GM19023 (cell line): Measurements from ENCODE around the gene ARHGAP10.

ENCODE experiments used
- ATAC-seq: cut with Tn5 transposase; IDR thresholded peaks from one replicate; pipeline ENCODE4 v1.9.1; 2021; ENCODE audit warnings: mild to moderate bottlenecking, moderate library complexity; ENCODE audit not compliant: unreplicated experiment

Gene ARHGAP10, protein sequence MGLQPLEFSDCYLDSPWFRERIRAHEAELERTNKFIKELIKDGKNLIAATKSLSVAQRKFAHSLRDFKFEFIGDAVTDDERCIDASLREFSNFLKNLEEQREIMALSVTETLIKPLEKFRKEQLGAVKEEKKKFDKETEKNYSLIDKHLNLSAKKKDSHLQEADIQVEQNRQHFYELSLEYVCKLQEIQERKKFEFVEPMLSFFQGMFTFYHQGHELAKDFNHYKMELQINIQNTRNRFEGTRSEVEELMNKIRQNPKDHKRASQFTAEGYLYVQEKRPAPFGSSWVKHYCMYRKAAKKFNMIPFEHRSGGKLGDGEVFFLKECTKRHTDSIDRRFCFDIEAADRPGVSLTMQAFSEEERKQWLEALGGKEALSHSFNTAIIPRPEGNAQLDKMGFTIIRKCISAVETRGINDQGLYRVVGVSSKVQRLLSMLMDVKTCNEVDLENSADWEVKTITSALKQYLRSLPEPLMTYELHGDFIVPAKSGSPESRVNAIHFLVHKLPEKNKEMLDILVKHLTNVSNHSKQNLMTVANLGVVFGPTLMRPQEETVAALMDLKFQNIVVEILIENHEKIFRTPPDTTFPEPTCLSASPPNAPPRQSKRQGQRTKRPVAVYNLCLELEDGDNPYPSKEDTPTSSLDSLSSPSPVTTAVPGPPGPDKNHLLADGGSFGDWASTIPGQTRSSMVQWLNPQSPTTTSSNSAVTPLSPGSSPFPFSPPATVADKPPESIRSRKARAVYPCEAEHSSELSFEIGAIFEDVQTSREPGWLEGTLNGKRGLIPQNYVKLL

DNA sequence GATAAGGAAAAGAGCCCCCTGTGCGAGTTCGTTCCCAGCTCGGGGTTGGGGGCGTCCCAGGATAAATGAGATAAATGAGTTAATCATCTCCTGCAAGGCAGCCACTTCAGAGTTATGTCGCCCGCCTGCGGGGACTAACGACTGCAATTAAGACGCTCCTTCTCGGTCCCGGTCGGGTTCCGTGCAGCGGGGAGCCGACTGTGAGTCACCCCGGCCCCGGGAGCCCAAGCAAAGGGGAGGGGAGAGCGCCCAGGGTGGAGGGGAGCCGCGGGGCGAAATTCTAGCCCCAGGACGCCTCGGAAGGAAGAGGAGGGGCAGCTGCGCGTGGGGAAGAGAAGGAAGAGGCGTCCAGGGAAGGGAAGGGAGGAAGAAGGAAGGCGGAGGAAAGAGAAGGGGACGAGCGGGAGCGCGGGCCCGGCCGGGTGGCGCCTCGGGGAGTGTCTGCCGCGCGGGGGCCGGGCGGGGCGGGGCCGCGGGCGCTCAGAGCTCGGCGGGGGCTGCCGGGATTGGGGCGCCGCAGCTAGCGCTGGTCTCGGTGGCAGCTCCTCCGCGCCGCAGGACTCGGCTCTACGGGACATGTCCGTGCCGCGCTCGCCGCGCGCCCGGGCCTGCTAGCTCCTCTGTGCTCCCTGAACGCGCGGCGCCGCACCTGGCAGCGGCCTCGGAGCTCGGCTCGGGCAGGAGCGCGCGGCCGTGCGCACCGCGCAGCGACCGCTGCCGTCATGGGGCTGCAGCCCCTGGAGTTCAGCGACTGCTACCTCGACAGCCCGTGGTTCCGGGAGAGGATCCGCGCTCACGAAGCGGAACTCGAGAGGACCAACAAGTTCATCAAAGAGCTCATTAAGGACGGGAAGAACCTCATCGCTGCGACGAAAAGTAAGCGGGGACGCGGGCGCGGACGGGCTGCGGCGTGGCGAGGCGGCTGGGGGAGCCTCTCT, at the start of gene ARHGAP10:
TSS of gene ARHGAP10 (plus strand) at position 509 of the 938 bp plus-strand sequence. CDS start at position 723, 214 bp downstream.
- peak; percentile 74 for ATAC-seq

DNA sequence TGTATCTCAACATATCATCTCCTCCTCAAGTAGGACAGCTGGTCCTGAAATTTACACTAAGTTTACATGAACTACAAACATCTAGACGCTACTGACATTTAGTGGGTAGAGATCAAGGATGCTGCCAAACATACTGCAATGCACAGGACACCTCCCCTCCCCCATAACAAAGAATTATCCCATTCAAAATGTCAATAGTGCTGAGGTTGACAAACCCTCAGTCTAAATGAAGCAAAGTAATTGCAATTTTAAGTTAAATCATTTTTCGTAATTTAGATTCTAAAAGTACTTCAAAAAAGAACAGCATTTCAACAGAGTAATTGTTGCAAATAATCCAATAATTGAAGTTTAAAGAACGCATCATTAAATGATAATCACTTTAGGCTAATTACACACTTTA, 49.1 kb upstream of the ARHGAP10 start:
- no peak for ATAC-seq

DNA sequence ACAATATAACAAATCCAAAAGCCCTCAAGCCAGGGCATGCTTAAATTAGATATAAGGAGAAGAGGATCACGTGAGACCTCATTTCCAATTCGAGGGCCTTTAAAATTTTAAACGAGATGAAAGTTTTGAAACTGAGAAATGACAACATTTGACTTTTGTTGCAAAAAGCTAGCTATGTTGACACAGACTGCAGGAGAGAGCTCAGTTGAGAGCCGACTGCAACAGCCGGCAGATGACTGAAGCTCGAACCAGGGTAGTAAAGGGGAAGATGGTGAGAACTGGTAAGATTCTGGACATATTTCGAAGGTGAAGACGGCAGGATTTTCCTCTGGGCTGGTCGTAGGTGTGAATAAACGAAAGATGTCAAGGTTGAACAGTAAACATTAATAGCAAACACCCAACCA, 48.7 kb upstream of the ARHGAP10 start:
- no peak for ATAC-seq

DNA sequence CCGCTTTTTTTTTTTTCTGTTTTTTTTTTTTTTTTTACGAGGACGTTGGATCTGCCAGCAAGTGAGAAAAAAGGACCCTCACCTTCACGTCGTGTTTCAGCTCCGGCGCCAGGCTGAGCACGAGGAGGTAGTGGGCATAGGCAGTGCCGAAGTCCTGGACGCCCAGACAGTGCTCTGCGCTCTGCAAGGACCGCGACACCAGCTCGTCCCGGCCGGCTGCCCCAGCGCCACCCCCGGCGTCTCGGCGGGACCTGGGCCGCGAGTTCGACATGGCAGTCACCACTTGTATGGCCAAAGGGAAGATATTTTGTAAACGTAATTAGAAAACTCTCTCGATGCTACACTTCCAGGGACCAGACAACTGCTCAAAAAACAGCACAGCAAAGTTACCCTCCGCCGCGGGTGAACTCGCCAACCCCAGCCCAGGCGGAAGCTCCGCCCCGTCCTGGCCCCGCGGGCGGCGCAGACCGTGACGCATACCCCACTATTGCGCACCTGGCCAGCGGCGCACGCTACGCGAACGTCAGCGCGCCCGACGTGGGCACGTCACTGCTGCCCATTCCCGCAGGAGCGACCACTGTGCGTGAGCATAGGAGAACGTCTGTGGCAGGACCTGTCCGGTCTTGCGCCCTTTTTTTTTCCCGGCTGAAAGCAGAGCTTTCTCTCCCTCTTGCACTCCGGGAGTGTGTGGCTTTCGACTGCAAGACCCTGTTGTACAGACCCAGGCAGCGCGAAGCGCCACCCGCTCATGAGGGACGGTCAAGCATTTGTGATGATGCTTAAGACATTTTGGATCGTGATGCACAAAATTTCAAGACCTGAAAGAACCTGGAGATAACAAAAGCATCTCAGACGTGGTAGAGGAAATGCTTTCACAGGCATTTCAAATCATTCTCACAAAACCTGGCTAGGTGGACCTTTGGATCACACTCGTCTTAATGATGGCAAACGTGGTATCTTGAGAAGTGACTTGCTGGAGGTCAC, 47.9 kb upstream of the ARHGAP10 start, which contains the start of gene PRMT9:
TSS of gene PRMT9 (minus strand) at position 447 of the 984 bp plus-strand sequence. CDS start at position 271, 176 bp downstream.
- ATAC-seq: peak; percentile 100

DNA sequence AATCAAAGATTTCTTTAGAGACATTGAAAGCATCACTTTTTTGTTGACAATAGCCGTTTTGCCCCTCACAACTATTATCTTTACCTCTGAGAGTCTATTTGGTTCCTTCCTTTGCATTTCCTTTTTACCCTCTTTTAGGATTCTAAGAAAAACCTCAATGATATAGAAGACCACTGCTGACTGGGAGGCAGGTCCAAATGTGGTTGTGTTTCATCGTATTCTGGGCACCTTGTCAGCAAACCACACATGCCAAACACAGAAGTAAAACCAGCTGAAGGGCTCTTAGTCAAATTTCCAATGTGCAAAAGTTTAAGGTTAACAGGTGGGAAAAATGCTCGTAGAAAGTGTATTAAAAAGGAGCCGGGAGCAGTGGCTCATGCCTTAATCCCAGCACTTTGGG, 42.8 kb upstream of the ARHGAP10 start:
- no peak for ATAC-seq

DNA sequence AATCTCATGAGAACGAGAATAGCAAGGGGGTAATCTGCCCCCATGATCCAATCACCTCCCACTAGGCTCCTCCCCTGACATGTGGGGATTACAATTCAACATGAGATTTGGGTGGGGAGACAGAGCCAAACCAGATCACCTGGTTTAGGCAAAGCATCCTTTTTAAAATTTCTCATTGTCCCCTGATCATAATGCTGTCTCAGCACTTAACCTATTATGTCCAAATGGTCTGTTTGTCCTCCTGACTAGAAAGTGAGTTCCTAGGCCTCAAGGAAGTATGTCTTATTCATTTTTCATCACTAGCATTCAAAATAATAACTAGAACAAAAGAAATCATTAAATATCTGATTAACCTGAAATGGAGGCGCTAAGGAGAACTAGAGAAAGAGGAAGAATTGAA, 40.1 kb upstream of the ARHGAP10 start:
- no peak for ATAC-seq

DNA sequence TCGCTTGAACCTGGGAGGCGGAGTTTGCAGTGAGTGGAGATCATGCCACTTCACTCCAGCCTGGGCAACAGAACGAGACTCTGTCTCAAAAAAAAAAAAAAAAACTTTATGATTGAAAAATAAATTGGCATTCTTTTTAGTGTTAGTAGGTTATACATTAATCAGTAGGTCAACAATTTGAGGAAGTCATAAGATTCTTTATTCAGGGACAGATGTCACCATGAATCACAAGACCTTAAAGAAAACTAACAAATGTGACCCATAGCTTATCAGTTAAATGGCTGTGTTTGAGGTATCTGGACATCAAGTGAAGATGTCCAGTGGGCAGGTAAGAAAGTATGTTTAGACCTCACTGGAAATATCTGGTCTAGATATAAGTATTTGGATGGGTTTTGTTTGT, 38.7 kb upstream of the ARHGAP10 start:
- ATAC-seq: no peak

DNA sequence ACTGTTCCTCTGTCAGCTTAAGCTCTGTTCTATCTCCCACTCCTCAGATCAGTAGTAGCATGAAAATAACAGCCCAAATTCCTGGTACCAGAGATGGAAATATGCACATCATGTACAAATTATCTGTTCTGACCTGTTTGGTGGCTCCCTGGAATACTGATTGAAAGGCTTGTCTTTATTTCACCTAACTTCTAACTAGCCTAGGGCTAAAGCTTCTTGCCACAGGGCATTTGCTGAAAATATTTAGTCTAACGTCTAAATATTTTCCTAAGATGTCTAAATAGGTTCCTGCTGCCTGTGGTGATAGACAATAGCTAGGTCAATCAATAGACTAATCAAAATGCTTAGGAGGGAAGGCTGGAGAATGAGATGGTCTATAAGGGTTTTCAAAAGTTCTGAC, 35.0 kb upstream of the ARHGAP10 start:
- no peak for ATAC-seq

DNA sequence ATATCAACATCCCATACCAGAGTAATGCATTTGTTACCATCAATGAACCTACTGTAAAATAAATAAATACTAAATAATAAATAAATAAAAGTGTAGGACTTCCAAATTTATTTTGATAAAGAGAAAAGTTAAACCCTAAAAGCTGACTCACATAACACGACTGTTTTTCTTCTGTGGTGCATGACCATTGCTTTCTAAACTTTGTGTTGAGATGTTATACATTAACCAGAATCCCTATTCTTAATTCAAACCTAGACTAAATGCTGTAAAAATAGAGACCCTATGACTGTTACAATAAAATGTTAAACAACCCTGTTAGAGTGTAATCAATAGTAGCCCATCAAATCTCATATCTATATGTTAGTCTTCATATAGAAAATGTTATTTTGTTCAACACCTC, 27.0 kb upstream of the ARHGAP10 start:
- ATAC-seq: no peak

DNA sequence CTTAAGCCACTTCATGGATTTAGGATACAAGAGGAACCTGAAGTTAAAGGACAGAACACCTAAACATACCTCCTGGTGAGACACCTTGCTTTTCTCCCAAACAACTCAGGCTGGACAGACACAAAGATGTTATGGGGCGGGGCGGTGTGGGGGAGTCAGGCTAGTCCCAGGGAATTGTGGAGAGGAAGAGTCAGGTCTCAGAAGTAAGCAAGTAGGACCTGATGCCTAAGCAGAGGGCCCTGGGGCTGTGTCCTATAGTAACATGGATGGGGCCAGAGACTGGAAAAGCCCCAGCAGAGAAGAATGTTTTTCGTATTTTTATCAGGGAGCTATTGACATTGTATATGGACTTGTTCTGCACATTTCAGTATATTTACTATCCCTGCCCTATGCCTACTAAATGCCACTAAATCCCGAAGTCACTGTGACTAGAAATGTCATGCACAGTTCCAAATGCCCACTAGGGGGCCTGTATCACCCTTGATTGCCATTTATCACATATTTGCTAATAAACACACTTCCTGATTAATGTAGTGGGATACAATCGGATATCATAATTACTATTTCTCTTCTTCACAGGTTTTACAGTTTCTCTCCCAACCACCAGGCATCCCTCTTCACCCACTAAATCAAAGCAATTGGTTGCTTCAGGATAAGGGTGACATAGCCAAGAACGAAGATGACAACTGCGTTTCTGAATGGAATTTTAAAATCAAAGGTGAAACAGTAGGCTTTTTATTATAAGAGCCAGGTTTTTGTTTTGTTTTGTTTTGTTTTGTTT, 23.8 kb upstream of the ARHGAP10 start:
- peak; percentile 61 for ATAC-seq

DNA sequence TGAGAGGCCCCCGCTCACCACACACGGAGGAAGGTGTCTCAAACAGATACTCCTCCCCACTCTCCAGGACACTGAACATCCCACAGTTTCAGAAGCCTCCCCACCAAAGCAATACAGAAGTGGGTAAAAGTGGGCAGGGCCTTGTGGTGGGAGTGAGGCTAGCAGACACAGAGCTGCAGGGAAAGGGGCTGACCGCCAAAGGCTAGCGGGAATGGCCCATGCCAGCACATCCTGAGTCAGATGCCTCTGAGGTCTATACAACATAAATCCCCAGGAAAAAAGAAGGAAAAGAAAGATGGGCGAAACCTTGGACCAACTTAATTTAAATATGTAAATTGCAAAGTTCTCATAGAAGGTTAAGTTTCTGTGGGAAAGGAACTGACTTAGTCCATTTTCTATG, 21.9 kb upstream of the ARHGAP10 start:
- ATAC-seq: no peak

DNA sequence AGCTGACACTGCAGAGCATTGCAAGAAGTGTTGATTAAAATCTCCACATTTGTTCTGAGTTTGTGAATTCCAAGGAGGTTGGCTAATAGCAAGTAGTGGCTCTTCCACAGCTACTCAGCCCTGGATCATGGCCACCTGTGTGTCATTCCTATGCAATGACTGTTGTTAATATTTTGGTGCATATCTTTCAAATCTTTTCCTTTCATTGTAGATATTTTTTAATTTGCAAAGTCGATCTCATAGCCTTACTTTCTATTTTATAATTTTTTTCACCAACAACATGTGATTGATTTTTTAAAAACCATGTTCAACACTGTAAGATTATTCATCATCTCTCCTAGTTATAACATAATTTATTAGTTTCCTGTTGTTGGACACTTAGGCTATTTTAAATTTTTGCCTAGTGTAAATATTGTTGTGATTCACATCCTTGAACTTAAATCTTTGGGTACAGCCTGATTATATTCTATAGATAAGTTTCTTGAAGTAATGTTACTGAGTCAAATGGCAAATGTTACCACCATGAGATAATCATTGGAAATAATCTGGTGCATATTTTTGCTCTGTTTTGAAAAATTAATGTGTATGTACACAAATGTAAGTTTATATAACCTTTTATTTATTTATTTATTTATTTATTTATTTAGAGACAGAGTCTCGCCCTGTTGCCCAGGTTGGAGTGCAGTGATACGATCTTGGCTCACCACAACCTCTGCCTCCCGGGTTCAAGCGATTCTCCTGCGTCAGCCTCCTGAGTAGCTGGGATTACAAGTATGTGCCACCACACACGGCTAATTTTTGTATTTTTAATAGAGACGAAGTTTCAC, 17.1 kb upstream of the ARHGAP10 start:
- ATAC-seq: no peak

DNA sequence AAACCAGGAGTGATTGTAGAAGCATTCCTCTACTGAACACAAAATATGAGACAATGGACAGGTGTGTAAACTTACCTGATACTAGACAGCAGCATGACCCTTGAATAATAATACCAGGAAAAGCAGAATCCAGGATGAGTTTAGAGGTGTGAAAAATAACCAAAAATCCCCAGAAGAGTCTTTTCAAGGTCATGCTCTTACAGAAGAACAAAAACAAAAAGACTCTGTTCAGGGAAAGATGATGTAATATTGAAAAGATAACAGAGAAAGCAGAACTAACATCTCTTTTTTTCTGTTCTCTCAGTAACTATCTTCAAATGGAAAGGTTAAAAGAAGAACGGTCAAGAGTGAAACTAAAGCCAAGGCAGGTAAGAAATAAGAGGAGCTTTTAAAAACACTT, 14.0 kb upstream of the ARHGAP10 start:
- peak; percentile 83 for ATAC-seq

DNA sequence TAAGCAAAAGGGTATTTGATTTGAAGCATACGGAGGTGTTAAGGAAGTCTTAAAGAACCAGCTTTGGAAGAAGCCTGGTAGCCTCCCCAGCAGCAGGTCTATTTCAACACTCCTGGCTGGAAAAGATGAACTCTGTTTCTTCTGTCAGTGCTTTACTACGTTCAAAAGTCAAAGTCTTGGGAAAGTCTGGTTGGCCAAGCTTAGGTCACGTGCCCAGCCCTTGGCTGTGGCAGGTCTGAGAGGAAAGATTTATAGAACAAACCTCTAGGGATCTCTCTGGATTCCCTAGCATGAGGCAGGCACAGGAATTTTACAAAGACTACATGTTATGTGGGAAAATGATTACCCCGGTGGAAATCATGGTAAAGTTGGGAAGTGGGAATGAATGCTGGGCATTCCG, 8.6 kb upstream of the ARHGAP10 start:
- ATAC-seq: no peak

DNA sequence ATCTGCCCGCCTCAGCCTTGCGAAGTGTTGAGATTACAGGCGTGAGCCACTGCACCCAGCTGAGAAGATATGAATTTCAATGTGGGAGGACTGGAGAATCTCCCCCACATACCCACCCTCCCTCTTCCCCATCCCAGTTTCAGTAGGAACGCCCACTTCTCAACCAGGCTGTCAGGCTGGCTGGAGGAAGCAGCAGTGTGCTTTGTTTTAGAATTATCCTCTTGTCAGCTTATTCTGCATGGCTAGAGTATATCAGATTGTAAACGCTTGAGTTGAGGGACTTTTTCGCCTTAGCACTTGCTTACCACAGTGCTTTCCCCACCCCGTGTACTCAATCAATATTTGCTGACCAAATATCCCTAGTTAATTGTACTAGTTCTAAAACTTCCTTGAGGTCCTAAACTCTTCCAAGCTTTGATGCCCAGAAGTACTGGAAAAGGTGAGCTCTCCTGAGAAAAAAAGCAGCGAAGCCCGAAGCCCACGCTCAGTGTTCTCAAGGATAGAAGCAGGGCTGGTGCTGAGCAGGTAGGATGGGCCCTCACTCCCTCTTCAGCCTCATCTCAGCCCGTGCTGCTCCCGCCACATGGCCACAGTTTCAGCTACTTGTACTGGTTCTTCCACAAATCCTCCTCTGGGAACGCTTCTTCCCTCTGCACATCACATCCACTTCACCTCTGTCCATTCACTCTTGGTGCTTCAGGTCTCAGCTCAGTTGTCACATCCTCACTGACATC, 7.3 kb upstream of the ARHGAP10 start:
- ATAC-seq: no peak

DNA sequence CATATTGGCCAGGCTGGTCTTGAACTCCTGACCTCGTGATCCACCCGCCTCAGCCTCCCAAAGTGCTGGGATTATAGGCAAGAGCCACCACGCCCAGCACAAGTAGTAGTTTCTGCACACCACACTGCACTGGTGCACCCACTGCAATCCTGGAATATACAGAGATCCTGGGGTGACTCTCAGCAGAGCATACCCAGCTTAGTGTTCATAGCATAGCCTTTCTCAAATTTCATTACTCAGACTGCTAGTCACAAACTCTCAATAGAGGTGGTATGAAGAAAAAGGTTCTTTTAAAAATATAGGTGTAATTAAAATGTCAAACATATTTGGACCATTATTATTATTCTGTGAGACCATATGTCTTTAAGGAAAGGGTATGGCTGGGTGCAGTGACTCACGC, 6.2 kb upstream of the ARHGAP10 start:
- ATAC-seq: no peak

DNA sequence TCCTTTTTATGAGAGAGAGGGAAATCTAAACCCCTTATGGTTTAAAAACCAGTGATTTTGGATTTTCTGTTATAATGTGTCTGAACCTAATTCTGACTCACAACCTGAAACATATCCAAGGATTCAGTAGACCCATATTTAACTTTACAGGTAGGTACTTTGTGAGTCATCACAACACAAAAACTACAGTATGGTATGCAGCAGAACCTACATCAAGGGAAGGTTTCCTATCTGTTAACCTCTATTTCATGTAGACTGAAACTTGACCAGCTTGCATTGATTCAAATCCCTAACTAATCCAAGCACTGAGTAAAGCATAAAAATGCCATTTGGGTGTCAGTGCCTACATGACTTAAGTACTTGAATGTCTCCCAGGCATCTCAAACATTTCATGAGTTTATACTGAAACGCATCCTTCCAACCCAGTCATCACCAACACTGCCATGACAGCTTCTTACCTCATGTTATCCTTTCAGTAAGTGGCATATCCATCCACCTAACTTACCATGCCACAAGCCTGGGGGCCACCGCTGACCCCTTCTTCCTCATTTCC, 4.3 kb upstream of the ARHGAP10 start:
- ATAC-seq: no peak
